Sigmoid colon (tissue), 7 donors: ENCODE data around the gene TAGLN. TPM values are rescaled to one million over a fixed set of nuclear protein-coding genes. Genes with fewer than 3 reads are reported as not detected.
"Not testable (repeated sequence)": the region's sequence is repeated elsewhere in the genome, so short reads cannot be mapped to it uniquely, and the experiment has no call there.

Experiments used
- DNase-seq: peaks from one replicate; pipeline ENCODE4 v3.0.0-alpha.2; 2019
- H3K27ac ChIP-seq, 4 donors: fragments of 200-600 bp; sonication (generic); one replicate each; pipeline ENCODE4 v1.5.1; 2016 to 2019; ENCODE audit warnings: mild to moderate bottlenecking in 1 of 4
- H3K27me3 ChIP-seq, 3 donors: fragments of 200-600 bp; sonication (generic); one replicate each; pipeline ENCODE4 v1.5.1; 2019; ENCODE audit warnings: mild to moderate bottlenecking in 1 of 3
- H3K36me3 ChIP-seq, 4 donors: fragments of 200-600 bp; sonication (generic); one replicate each; pipeline ENCODE4 v1.5.1; 2016 to 2019
- H3K4me1 ChIP-seq, 4 donors: fragments of 200-600 bp; sonication (generic); one replicate each; pipeline ENCODE4 v1.5.1; 2017 to 2019
- H3K4me3 ChIP-seq, 4 donors: fragments of 200-600 bp; sonication (generic); one replicate each; pipeline ENCODE4 v1.5.1; 2017 to 2019; ENCODE audit warnings: mild to moderate bottlenecking in 2 of 4, moderate library complexity in 1 of 4
- H3K9me3 ChIP-seq, 4 donors: fragments of 200-600 bp in 3 of 4; sonication (generic) in 3 of 4; one replicate each; pipeline versions ENCODE4 v1.5.1 to v1.6.1; 2013 to 2019
- CTCF ChIP-seq, 4 experiments: fragments of 450-650 bp in 3 of 4; fragments of 200-600 bp in 1 of 4; IDR thresholded peaks; one replicate each; pipeline ENCODE4 v1.5.1; 2016 to 2019; ENCODE audit warnings: antibody characterized with exemption in 4 of 4, mild to moderate bottlenecking in 3 of 4, moderate library complexity in 2 of 4
- EP300 ChIP-seq, 4 donors: sonication (generic); formaldehyde crosslinking; IDR thresholded peaks; one replicate each; pipeline ENCODE4 v1.6.1; 2017; ENCODE audit warnings: antibody characterized with exemption in 4 of 4
- POLR2A ChIP-seq, 2 donors: fragments of 450-650 bp; IDR thresholded peaks; one replicate each; pipeline ENCODE4 v1.6.1; 2016; ENCODE audit warnings: antibody characterized with exemption in 2 of 2, mild to moderate bottlenecking in 2 of 2, moderate library complexity in 2 of 2
- POLR2AphosphoS5 ChIP-seq, 4 donors: sonication (generic); formaldehyde crosslinking; IDR thresholded peaks; one replicate each; pipeline ENCODE4 v1.6.1; 2017; ENCODE audit warnings: antibody characterized with exemption in 4 of 4
- WGBS, 2 donors: extraction: QIAGEN DNeasy Blood & Tissue Kit; methylation state at CpG; one replicate each; pipeline ENCODE4 v1.1.7; 2013; 5-methylcytosine and 5-hydroxymethylcytosine counted together
- intact Hi-C: fragments of 100-400 bp; cut with DNase I; formaldehyde crosslinking; loops from one replicate; pipeline ENCODE4 v1.15.1; 2023
- polyA plus RNA-seq, 3 donors: library from polyadenylated mRNA; stranded (reverse); fragments of 200-250 nt; gene quantifications; one replicate each; pipeline ENCODE4 v1.2.3, GENCODE V29; 2013
- total RNA-seq, 4 donors: library from RNA; depleted of rRNA; stranded (reverse); fragments of >200 nt; gene quantifications; one replicate each; pipeline ENCODE4 v1.1.0, GENCODE V29; 2016
- donor health status: healthy with polysubstance abuse.
- donor health status: Bipolar disorder and iron deficiency.
- donor health status: healthy.

The TAGLN gene
- total and polyA plus RNA-seq, 7 donors: 112 to 14,048 (median 6,854) TPM

- intact Hi-C loops: loop anchor here (2.0 kb wide), 2 partner anchors 15 to 45 kb away; no protein-coding TSS in a partner anchor
- peak overlapping the region in 3 of 4 donors; percentile 7 to 48 (median 10) for H3K27ac ChIP-seq
- H3K9me3 ChIP-seq: no peaks in the 10 kb centered on the region
- no peaks in the 10 kb centered on the region for H3K27me3 ChIP-seq
- TF ChIP-seq CTCF (IDR thresholded peaks at IDR 0.05) (no peak), POLR2AphosphoS5 (IDR thresholded peaks at IDR 0.05) (no peak)
- DNase-seq: peak; percentile 63
- H3K4me3 ChIP-seq: no peak overlapping the region
- peaks cover 0 to 41% (median 32%) of the 10 kb centered on the region in 4 donors for H3K4me1 ChIP-seq
- 92 to 94% methylated on average over 22 of the region's 22 CpGs for WGBS, 2 donors
- peaks cover 9 to 50% (median 17%) of the 10 kb centered on the region in 4 donors for H3K36me3 ChIP-seq
Measured at GRCh38 chr11:117181586-117182550, 17.3 kb upstream of the TAGLN start.

GRCh38 chr11:117182551-117182935 is 16.6 kb upstream of the TAGLN start:
- DNase-seq: peak; percentile 61
- no peaks in the 10 kb centered on the region for H3K9me3 ChIP-seq
- no peak overlapping the region for H3K4me3 ChIP-seq
- no peak overlapping the region for H3K27ac ChIP-seq
- WGBS, 2 donors: 93 to 97% methylated on average over 10 of the region's 10 CpGs
- intact Hi-C loops: no loop called here
- peaks cover 13 to 56% (median 20%) of the 10 kb centered on the region in 4 donors for H3K36me3 ChIP-seq
- TF ChIP-seq POLR2A (IDR thresholded peaks at IDR 0.05) (no peak), CTCF (IDR thresholded peaks at IDR 0.05) (no peak), POLR2AphosphoS5 (IDR thresholded peaks at IDR 0.05) (no peak), EP300 (IDR thresholded peaks at IDR 0.05) (no peak)
- H3K27me3 ChIP-seq: no peaks in the 10 kb centered on the region
- peaks cover 0 to 41% (median 31%) of the 10 kb centered on the region in 4 donors for H3K4me1 ChIP-seq

DNA sequence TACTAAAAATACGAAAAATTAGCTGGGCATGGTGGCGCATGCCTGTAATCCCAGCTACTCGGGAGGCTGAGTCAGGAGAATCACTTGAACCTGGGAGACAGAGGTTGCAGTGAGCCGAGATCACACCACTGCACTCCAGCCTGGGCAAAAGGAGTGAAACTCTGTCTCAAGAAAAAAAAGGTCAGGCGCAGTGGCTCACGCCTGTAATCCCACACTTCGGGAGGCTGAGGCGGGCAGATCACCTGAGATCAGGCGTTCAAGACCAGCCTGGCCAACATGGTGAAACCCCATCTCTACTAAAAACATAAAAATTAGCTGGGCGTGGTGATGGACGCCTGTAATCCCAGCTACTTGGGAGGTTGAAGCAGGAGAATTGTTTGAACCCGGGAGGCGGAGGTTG is 16.0 kb upstream of the TAGLN start:
- Histone ChIP-seq H3K36me3 (peaks cover 16 to 62% (median 25%) of the 10 kb centered on the region in 4 donors), H3K4me1 (peaks cover 0 to 34% (median 25%) of the 10 kb centered on the region in 4 donors)
- H3K27ac ChIP-seq, intact Hi-C loops, H3K9me3 ChIP-seq, H3K4me3 ChIP-seq, H3K27me3 ChIP-seq: not testable (repeated sequence)
- peak; percentile 42 for DNase-seq
- WGBS, 2 donors: 91 to 95% methylated on average over 13 of the region's 13 CpGs

DNA sequence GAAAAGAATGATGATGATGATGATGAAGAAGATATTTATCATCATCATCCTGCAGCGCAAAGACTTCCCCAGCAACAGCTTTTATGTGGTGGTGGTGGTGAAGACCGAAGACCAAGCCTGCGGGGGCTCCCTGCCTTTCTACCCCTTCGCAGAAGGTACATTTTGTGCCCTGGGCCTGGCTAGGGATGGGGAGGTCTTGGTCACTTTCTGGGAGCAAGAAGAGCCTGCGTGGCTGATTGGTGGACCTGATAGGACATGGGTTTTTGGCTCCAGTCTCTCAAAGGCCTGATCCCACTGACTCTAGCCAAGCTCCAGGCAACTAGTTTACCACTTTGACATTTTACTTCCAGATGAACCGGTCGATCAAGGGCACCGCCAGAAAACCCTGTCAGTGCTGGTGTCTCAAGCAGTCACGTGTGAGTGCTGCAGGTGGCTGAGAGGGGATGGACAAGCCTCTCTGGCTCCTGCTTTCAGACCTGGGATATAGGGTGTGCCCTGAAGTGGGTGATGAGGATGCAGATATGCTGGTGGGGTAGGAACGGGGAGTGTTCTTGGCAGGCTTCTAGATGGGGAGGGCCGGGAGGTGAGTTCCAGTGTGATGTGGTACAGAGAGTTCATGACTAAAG is 15.3 kb upstream of the TAGLN start:
- no peak overlapping the region for H3K4me3 ChIP-seq
- no peaks in the 10 kb centered on the region for H3K9me3 ChIP-seq
- TF ChIP-seq POLR2A (IDR thresholded peaks at IDR 0.05) (no peak), CTCF (IDR thresholded peaks at IDR 0.05) (no peak), POLR2AphosphoS5 (IDR thresholded peaks at IDR 0.05) (no peak), EP300 (IDR thresholded peaks at IDR 0.05) (no peak)
- H3K27me3 ChIP-seq: no peaks in the 10 kb centered on the region
- H3K27ac ChIP-seq: no peak overlapping the region
- 47 to 82% methylated on average over 11 of the region's 11 CpGs for WGBS, 2 donors
- H3K4me1 ChIP-seq: peaks cover 0 to 32% (median 23%) of the 10 kb centered on the region in 4 donors
- peaks cover 23 to 69% (median 28%) of the 10 kb centered on the region in 4 donors for H3K36me3 ChIP-seq
- intact Hi-C loops: no loop called here
- peak; percentile 47 for DNase-seq
